Subcutaneous abdominal adipose tissue (tissue), 5 donors: ENCODE measurements around the gene BTRC.

Source experiments
- H3K27ac ChIP-seq: one replicate; pipeline ENCODE4 v1.7.0; 2013; ENCODE audit warnings: low read depth, mild to moderate bottlenecking, inconsistent platforms, low read length, moderate library complexity
- H3K27me3 ChIP-seq, 5 donors: one replicate each; pipeline ENCODE4 v1.7.0; 2013; ENCODE audit warnings: low read length in 5 of 5, inconsistent platforms in 1 of 5; ENCODE audit not compliant: control insufficient read depth in 5 of 5, insufficient read depth in 4 of 5
- H3K36me3 ChIP-seq, 5 donors: one replicate each; pipeline ENCODE4 v1.7.0; 2013; ENCODE audit warnings: low read length in 5 of 5; ENCODE audit not compliant: control insufficient read depth in 5 of 5, insufficient read depth in 5 of 5
- H3K4me1 ChIP-seq, 5 donors: one replicate each; pipeline ENCODE4 v1.7.0; 2013; ENCODE audit warnings: low read length in 5 of 5, mild to moderate bottlenecking in 3 of 5, moderate library complexity in 1 of 5; ENCODE audit not compliant: control insufficient read depth in 5 of 5, insufficient read depth in 5 of 5
- H3K4me3 ChIP-seq, 5 donors: one replicate each; pipeline ENCODE4 v1.7.0; 2013; ENCODE audit warnings: low read length in 5 of 5, low read depth in 1 of 5
- H3K9ac ChIP-seq, 5 donors: one replicate each; pipeline ENCODE4 v1.7.0; 2013; ENCODE audit warnings: low read length in 5 of 5, mild to moderate bottlenecking in 4 of 5, moderate library complexity in 3 of 5
- H3K9me3 ChIP-seq, 5 donors: one replicate each; pipeline ENCODE4 v1.7.0; 2013; ENCODE audit warnings: low read length in 5 of 5; ENCODE audit not compliant: control insufficient read depth in 5 of 5
- donor health status: healthy.
- donor health status: healthy.
- donor health status: healthy.
- donor health status: healthy.
- donor health status: healthy.

Gene BTRC

DNA sequence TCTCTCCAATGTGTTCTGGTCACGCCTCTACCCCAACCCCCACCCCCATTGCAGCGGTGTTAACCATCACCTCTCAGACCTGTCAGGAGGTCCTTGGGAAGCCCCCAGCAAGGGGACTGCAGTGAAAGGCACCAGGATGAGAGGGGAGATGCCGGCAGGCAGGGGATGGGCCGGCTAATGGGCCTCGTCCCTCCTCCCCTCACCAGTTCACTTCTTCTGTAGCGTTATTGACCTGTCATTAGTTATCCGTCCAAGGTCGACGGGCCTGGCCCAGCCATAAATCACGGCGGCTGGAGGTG is 215.3 kb downstream of the BTRC start:
- Histone ChIP-seq H3K4me3 (peak overlapping the region in 2 of 5 donors; percentile 65 to 71), H3K9me3 (peaks cover 3 to 17% (median 13%) of the 10 kb centered on the region in 5 donors), H3K9ac (no peak overlapping the region), H3K27me3 (peaks cover 24 to 55% (median 50%) of the 10 kb centered on the region in 5 donors), H3K4me1 (peaks cover 0 to 29% (median 26%) of the 10 kb centered on the region in 5 donors), H3K27ac (no peak overlapping the region), H3K36me3 (no peaks in the 10 kb centered on the region)

DNA sequence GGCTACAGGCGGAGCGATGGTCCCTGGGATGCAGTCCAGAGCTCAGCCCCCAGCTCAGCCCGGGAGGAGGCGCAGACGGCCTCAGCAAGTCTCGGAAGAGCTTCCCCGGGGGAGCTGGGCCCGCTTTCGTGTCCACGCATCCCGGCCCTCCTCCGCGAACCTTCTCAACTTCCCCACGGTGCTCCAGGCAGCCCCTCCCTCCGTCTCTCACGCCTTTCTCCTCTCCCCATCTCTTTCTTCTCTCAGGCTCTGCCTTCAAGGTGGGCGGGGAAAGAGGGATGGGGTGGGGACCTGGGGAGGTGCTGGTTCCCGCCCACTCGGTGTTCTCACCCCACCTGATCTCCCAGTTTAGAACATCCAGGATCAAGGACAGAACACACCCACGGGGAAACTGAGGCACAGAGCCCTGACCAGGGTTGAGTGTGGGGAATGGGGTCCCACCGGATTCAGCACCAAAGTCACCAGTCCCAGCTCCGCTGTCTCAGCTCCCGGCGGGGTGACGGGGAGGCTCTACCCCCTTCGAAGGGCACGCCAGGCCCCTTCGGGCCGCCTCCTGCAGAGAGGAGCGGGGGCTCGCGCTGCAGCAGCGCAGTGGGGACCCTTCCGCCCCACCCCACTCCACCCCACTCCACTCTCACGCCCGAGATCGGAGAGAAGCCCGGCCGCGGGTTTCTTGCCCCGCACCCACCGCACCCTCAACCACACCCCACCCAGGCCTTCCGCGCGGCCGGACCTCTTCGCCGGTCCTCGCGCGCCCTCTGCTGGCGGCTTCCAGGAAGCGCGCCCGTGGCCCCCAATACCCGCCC is 215.9 kb downstream of the BTRC start:
- Histone ChIP-seq H3K36me3 (no peaks in the 10 kb centered on the region), H3K9ac (peak overlapping the region in 4 of 5 donors; percentile 46 to 75 (median 56)), H3K9me3 (peaks cover 3 to 17% (median 13%) of the 10 kb centered on the region in 5 donors), H3K27ac (no peak overlapping the region), H3K27me3 (peaks cover 22 to 52% (median 45%) of the 10 kb centered on the region in 5 donors), H3K4me3 (peak overlapping the region; percentile 31 to 71 (median 65)), H3K4me1 (peaks cover 0 to 29% (median 26%) of the 10 kb centered on the region in 5 donors)

DNA sequence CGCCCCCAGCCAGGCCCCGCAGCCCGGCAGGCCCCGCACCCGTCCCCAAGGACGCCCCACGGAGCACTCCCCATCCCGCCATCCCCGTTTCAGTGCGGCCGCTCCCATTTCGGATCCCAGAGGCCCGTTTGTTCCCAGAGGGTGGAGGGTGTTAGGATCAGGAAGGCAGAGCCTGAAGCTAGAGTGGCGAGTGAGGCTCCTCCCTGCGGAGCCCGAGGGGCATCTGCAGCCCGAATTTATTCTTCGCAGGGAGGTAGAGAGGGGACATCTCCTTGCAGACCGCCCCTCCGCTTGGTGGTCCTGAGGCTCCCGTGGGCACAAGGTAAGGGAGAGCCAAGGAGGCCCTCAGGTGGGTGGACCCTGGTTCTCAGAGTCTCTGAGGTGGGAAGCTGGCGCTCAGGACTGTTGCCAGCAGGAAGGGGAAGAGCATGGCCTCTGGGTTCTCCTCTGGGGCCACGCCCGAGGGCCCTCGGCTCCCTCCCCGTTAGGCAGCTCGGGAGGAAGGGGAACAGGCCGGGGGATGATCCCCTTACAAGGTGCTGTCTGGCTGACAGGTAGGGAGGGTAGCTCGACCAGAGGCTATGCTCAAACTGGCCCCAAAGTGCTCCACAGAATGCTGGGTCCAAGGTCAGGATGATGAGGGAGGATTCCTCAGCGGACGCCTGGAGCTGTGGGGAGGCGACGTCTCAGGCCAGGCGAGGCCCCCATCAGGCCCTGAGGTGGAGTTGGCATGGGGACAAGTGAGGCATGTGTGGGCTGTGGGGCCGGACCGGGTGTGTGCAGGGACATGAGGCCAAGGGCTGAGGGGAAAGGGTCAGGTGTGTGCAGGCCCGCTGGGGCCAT is 216.7 kb downstream of the BTRC start:
- peaks cover 0 to 29% (median 26%) of the 10 kb centered on the region in 5 donors for H3K4me1 ChIP-seq

DNA sequence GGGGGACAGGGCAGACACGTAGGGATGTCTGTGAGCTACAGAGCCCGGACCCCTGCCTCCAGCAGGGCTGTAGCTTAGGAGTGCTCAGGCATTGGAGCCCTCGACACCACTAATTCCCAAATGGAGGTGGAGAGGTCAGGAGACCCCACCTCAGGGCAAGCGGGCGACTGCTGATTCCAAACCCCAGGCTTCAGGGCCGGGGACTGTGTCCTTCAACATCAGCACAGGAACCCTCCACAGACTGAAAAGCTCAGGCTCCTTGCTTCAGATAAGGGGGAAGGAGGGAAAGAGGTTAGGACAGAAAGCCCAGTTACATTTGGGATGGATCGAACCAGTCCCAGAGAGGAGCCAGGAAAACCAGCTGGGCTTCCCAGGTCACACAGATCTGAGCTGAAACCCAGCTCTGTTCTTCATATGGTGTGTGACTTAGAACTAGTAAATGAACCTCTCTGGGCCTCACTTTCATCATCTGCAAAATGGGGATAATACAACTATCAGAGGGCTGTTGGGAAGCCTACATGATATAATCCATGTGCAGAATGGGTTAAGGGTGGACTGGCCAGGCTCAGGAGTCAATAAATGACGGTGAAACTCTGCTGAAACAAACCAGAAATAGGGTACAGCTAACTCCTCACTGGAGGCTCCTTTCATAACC is 217.4 kb downstream of the BTRC start:
- Histone ChIP-seq H3K27me3 (peaks cover 11 to 37% (median 32%) of the 10 kb centered on the region in 5 donors), H3K4me1 (peaks cover 0 to 25% (median 23%) of the 10 kb centered on the region in 5 donors), H3K27ac (no peak overlapping the region), H3K36me3 (no peaks in the 10 kb centered on the region), H3K9ac (peak overlapping the region in 2 of 5 donors; percentile 64 to 74), H3K4me3 (no peak overlapping the region), H3K9me3 (peaks cover 3 to 17% (median 13%) of the 10 kb centered on the region in 5 donors)

More for the DNA sequence above, 216.7 kb downstream of the BTRC start:
- Histone ChIP-seq H3K4me3 (peak overlapping the region; percentile 61 to 73 (median 65)), H3K9ac (peak overlapping the region in 3 of 5 donors; percentile 64 to 76 (median 74)), H3K36me3 (no peaks in the 10 kb centered on the region), H3K27ac (no peak overlapping the region), H3K27me3 (peaks cover 16 to 44% (median 38%) of the 10 kb centered on the region in 5 donors), H3K9me3 (peaks cover 3 to 17% (median 13%) of the 10 kb centered on the region in 5 donors)

DNA sequence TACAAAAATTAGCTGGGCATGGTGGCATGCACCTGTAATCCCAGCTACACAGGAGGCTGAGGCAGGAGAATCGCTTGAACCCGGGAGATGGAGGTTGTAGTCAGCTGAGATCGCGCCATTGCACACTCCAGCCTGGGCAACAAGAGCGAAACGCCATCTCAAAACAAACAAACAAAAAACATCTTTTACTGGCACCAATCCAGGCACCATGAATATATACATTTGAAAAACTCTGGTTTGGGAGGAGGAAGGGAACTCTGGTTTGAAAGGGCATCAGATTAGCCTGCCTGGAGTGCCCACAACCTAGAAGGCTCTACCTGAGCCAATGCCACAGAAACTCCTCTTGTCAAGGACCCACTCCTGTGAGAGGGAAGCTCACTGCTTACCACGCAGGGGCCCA is 218.2 kb downstream of the BTRC start:
- Histone ChIP-seq H3K36me3 (peaks cover 0 to 5% (median under 1%) of the 10 kb centered on the region in 5 donors), H3K4me1 (peaks cover 0 to 19% (median 17%) of the 10 kb centered on the region in 5 donors), H3K9ac (no peak overlapping the region), H3K9me3 (peaks cover 3 to 17% (median 13%) of the 10 kb centered on the region in 5 donors), H3K4me3 (no peak overlapping the region), H3K27me3 (peaks cover 6 to 30% (median 24%) of the 10 kb centered on the region in 5 donors), H3K27ac (no peak overlapping the region)

DNA sequence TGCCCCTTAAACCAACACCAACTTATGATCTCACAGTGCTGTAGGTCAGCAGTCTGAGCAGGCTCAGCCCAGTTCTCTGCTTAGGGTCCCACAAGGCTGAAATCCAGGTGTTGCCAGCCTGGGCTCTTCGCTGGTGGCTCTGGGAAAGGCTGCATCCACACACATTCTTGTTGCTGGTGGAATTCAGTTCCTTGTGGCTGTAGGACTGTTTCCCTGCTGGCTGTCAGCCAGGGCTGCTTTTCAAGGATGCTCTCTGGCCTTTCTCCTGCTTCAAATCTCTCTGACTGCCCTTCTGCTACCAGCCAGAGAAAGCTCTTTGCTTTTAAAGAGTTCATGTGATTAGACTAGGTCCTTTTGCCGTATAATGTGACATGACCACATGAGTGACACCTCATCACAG is 218.8 kb downstream of the BTRC start:
- Histone ChIP-seq H3K36me3 (peaks cover 0 to 12% (median 3%) of the 10 kb centered on the region in 5 donors), H3K9me3 (peaks cover 3 to 17% (median 13%) of the 10 kb centered on the region in 5 donors), H3K4me3 (no peak overlapping the region), H3K9ac (no peak overlapping the region), H3K27ac (no peak overlapping the region), H3K27me3 (peaks cover 5 to 24% (median 19%) of the 10 kb centered on the region in 5 donors), H3K4me1 (peaks cover 0 to 19% (median 17%) of the 10 kb centered on the region in 5 donors)

DNA sequence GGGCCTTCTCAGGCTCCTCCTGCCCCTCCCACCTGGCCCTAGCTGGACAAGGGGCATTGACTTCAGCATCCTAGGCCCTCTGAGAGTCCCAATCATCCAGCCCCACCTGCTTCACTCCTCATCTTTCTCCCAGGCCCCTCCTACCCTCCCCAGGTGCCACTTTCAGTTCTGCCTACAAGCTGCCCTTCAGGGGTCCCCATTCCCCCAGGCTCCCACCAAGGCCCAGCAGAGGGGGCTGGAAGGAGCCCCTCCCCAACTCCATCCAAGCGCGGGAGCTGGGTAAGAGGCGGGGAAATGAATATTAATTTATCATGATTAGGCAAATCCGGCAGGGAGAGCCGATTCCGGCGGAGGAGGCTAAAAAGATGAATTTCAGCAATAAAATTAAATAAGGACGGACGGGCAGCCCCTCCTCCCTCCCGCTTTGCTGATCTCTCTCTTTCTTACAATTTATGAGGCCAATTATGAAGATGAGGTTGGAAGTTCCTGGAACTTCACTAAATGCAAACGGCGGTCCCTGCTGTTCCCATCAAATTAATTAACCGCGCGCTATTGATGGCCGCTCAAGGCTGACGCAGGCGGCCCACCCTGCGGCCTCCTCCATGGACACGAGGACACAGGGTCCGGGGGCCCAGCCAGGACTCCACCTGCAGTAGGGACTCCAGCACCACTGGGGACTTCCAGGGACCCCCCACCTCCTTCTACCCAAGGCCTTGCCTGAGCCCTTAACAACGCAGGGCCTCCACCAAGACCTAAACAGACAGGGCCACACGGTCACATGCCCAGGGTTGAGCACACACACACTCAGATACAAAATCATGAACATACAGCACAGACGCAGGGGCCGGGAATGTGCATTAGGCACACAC is 220.2 kb downstream of the BTRC start:
- Histone ChIP-seq H3K27ac (no peak overlapping the region), H3K27me3 (peaks cover 5 to 11% (median 8%) of the 10 kb centered on the region in 5 donors), H3K36me3 (peaks cover 0 to 25% (median 14%) of the 10 kb centered on the region in 5 donors), H3K9ac (no peak overlapping the region), H3K9me3 (peaks cover 3 to 17% (median 13%) of the 10 kb centered on the region in 5 donors), H3K4me3 (no peak overlapping the region), H3K4me1 (peaks cover 0 to 18% (median 17%) of the 10 kb centered on the region in 5 donors)

DNA sequence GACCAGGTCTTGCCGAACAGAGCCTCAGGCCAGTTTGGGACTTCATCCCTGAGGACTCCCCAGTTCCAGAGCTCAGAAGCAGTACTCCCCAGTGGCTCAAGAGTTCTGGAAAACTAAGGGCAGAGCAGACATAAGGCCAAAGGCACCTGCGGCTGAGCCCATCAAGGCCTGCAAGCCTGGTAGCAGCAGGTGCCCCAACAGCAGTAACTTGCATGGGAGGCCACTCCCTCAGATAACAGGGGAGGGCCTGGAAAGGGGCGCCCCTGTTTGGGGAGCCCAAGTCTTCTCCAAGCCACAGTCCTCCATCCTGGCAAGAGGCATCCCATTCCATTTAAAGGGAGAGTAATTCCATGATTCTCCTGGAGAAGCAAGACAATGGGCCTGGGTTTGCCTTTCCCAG is 221.1 kb downstream of the BTRC start:
- Histone ChIP-seq H3K9me3 (peaks cover 3 to 17% (median 13%) of the 10 kb centered on the region in 5 donors), H3K27ac (no peak overlapping the region), H3K9ac (no peak overlapping the region), H3K36me3 (peaks cover 0 to 35% (median 24%) of the 10 kb centered on the region in 5 donors), H3K27me3 (peaks cover 0 to 3% (median 0%) of the 10 kb centered on the region in 5 donors), H3K4me3 (no peak overlapping the region), H3K4me1 (peaks cover 0 to 10% (median 8%) of the 10 kb centered on the region in 5 donors)
